ENCODE data around the gene DNAAF5.

The DNAAF5 gene

DNA sequence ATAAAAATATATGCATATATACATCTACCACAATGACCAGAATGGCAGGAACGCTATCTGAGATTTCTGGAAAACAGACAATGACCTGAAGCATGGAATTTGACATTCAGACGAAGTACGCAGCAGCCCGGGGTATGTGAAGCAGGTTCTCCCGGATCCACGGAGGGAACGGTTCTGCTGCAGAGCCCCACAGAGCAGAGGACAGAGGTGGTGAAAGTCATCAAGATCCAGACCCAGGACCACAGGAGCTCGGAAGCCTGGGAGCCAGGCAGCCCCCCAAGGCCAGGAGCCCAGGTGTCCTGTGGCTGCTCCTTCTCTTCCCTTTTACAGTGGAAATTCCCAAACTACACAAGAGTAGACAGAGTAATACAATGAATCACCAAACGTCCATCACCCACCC is 42.1 kb upstream of the DNAAF5 start:
- no peak for TF ChIP-seq ZFX (IDR thresholded peaks at IDR 0.05; ENCODE audit: borderline replicate concordance)
- TF ChIP-seq, protein P1, sequence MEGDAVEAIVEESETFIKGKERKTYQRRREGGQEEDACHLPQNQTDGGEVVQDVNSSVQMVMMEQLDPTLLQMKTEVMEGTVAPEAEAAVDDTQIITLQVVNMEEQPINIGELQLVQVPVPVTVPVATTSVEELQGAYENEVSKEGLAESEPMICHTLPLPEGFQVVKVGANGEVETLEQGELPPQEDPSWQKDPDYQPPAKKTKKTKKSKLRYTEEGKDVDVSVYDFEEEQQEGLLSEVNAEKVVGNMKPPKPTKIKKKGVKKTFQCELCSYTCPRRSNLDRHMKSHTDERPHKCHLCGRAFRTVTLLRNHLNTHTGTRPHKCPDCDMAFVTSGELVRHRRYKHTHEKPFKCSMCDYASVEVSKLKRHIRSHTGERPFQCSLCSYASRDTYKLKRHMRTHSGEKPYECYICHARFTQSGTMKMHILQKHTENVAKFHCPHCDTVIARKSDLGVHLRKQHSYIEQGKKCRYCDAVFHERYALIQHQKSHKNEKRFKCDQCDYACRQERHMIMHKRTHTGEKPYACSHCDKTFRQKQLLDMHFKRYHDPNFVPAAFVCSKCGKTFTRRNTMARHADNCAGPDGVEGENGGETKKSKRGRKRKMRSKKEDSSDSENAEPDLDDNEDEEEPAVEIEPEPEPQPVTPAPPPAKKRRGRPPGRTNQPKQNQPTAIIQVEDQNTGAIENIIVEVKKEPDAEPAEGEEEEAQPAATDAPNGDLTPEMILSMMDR (IDR thresholded peaks at IDR 0.05), result no peak
- no peak overlapping the region for H3K27ac ChIP-seq

DNA sequence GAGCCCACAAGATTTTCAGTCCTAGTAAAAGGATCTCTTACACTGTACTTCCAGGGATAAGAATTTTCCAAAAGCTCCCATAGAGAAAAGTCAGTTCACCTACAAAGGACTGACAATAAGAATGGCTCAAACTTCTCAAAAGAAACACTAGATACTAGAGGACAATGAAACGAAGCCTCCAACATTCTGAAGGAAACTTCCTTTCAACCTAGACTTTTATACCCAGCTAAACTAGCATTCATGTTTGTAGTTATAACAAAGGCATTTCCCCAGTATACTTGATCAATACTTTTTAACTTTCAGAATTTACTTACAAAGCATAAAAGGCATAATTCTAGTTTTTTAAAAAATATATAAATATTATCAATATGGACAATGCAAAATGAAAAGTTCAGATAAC is 41.0 kb upstream of the DNAAF5 start:
- TF ChIP-seq, protein P1 (IDR thresholded peaks at IDR 0.05), result no peak
- no peak for TF ChIP-seq ZFX (IDR thresholded peaks at IDR 0.05; ENCODE audit: borderline replicate concordance)
- no peak overlapping the region for H3K27ac ChIP-seq

DNA sequence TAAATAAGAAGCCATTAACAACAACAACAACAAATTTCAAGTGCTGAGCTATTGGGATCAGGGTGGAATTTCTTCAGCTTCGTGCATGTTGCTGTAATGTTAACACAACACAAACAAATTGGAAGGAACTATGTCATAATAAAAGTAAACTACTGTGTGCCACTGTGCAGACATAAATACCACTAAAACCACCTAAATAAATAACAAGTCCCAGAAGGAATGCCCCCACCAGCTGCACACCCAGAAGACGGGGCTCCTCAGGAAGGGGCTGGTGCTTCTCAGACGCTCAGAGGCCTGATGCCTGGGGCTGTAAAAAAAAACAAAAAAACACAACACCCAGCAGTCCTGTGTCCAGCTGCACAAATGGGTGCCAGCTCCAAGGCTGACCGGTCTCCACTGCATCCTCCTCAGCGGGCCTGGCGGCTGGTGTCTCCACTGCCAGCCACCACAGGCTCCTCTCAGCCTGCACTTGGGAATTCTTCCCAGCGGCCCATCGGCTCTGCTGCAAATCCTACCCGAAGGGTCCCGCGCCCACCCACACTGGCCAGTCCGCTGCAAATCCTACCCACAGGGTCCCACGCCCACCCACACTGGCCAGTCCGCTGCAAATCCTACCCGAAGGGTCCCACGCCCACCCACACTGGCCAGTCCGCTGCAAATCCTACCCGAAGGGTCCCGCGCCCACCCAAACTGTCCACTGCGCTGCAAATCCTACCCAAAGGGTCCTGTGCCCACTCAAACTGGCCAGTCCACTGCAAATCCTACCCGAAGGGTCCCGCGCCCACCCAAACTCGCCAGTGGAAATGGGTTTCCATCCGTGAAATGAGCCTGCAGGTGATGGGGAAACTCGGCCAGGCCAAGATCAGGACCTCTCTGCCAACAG is 35.8 kb upstream of the DNAAF5 start:
- H3K27ac ChIP-seq, result no peak overlapping the region
- TF ChIP-seq ZFX (IDR thresholded peaks at IDR 0.05; ENCODE audit: borderline replicate concordance), result no peak
- TF ChIP-seq, protein P1 (IDR thresholded peaks at IDR 0.05), result no peak

DNA sequence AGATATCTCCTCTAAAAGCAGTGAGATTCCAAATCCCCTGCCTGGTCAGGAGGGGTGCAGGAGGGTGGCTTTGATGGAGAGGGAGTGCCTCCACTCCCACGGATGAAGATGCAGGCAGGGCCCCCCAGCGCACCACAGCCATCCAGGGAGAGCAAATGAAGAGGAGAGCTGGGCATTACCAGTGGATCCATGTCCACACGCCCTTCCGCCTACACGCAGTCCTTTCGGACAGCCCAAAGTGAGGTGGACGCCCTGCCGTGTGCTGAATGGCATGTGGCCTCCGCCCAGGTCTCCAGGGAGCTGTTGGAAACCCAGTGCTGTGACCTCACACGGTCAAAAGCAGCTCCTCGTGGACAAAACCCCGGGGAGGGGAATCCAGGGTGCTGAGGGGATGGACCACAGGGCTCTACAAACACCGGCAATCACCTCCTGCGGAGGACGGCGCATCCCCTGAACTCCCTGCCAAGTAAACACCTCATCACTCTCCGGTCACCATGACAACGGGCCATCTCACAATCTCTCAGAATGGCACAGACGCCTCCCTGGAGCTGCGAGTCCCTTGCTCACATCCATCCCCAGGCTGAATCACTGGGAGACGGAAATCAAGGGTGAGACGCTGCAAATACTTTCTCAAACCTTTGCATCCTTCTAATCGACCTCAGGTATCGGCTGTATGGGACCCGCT is 35.0 kb upstream of the DNAAF5 start:
- H3K27ac ChIP-seq, result no peak overlapping the region
- TF ChIP-seq, protein P1 (IDR thresholded peaks at IDR 0.05), result no peak

DNA sequence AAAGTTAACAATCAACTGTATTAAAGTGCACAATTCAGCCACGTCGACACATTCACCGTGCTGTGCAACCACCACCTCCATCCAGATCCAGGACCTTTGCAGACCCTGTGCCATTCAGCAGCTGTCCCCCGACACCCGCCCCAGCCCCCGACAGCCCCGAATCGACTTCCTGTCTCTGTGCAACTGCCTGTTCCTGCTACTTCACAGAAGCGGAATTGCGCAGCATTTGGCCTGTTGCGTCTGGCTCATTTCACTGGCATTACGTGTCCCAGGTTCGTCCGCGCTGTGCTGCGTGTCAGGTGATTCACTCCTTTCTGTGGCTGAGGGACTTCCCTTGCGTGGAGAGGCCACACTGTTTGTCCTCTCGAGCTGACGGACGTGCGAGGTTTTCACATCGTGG is 33.2 kb upstream of the DNAAF5 start:
- TF ChIP-seq, protein P1 (IDR thresholded peaks at IDR 0.05), result no peak
- no peak for TF ChIP-seq ZFX (IDR thresholded peaks at IDR 0.05; ENCODE audit: borderline replicate concordance)

DNA sequence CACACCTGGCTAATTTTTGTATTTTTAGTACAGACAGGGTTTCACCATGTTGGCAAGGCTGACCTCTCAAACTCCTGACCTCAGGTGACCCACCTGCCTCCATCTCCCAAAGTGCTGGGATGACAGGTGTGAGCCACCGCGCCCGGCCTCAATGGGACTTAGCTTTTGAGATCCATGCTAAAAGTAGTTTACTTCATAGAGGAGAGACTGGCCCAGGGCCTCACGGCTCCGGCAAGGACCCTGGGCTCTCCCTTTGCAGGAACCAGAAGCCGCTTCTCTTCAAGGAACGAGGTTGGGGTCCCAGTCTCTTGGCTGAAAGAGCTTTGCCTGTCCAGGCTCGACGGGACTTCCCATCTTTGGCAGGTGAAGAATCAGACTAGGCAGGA is 30.1 kb upstream of the DNAAF5 start:
- no peak overlapping the region for H3K27ac ChIP-seq
- no peak for TF ChIP-seq ZFX (IDR thresholded peaks at IDR 0.05; ENCODE audit: borderline replicate concordance)
- TF ChIP-seq, protein P1 (IDR thresholded peaks at IDR 0.05), result no peak

More for the DNA sequence above, 33.2 kb upstream of the DNAAF5 start:
- H3K27ac ChIP-seq, result no peak overlapping the region
